Measurements from ENCODE around the gene TMEM63C.

GRCh38 chr14:77230914-77231313 lies 49.3 kb downstream of the TMEM63C start:
- TF ChIP-seq CTCF (conservative IDR thresholded peaks at IDR 0.05) (no peak), ZFX (IDR thresholded peaks at IDR 0.05) (no peak)
